HepG2 (cell line): Measurements from ENCODE around the gene PLXND1. TPM values are rescaled to one million over a fixed set of nuclear protein-coding genes. Genes with fewer than 3 reads are reported as not detected.

Experiments used
- E2F5 ChIP-seq: sonication (generic); formaldehyde crosslinking; conservative IDR thresholded peaks from 2 replicates; pipeline ENCODE4 v1.4.0; 2020; ENCODE audit warnings: missing genetic modification reagents
- GLI4 ChIP-seq: sonication (generic); formaldehyde crosslinking; IDR thresholded peaks from 2 replicates; pipeline ENCODE4 v1.5.1; 2020; ENCODE audit warnings: missing genetic modification reagents, mild to moderate bottlenecking, moderate library complexity, borderline replicate concordance
- KAT7 ChIP-seq: IDR thresholded peaks from 2 replicates; pipeline ENCODE4 v1.6.1; 2018; ENCODE audit warnings: borderline replicate concordance, missing compliant biosample characterization
- KDM5B ChIP-seq: sonication (generic); formaldehyde crosslinking; IDR thresholded peaks from 2 replicates; pipeline ENCODE4 v1.4.0; 2020; ENCODE audit warnings: missing genetic modification reagents, mild to moderate bottlenecking, borderline replicate concordance
- MLXIP ChIP-seq: sonication (generic); formaldehyde crosslinking; IDR thresholded peaks from 2 replicates; pipeline ENCODE4 v1.9.0; 2021; ENCODE audit warnings: missing genetic modification reagents, borderline replicate concordance
- MXD4 ChIP-seq: IDR thresholded peaks from 2 replicates; pipeline ENCODE4 v1.6.1; 2016; ENCODE audit warnings: mild to moderate bottlenecking, missing biosample characterization, missing genetic modification reagents
- NR3C1 ChIP-seq: sonication (generic); formaldehyde crosslinking; IDR thresholded peaks from 2 replicates; pipeline ENCODE4 v1.4.0; 2020; ENCODE audit warnings: missing genetic modification reagents
- PHF8 ChIP-seq: sonication (generic); formaldehyde crosslinking; IDR thresholded peaks from 2 replicates; pipeline ENCODE4 v1.5.0; 2020; ENCODE audit warnings: missing genetic modification reagents
- RARA ChIP-seq: IDR thresholded peaks from 2 replicates; pipeline ENCODE4 v1.6.1; 2016; ENCODE audit warnings: missing genetic modification reagents, missing compliant biosample characterization
- REXO4 ChIP-seq: sonication (generic); formaldehyde crosslinking; IDR thresholded peaks from 2 replicates; pipeline ENCODE4 v1.8.0; 2022; ENCODE audit warnings: missing genetic modification reagents, mild to moderate bottlenecking, borderline replicate concordance
- TBX3 ChIP-seq: fragments of 450-650 bp; IDR thresholded peaks from 2 replicates; pipeline ENCODE4 v1.6.1; 2017; ENCODE audit warnings: antibody characterized with exemption, mild to moderate bottlenecking, inconsistent platforms, borderline replicate concordance
- THAP11 ChIP-seq: IDR thresholded peaks from 2 replicates; pipeline ENCODE4 v1.6.1; 2016; ENCODE audit warnings: missing biosample characterization, missing genetic modification reagents
- YEATS2 ChIP-seq: sonication (generic); formaldehyde crosslinking; IDR thresholded peaks from 2 replicates; pipeline ENCODE4 v1.4.0; 2020; ENCODE audit warnings: missing genetic modification reagents, borderline replicate concordance
- ZBTB43 ChIP-seq: sonication (generic); formaldehyde crosslinking; conservative IDR thresholded peaks from 2 replicates; pipeline ENCODE4 v1.4.0; 2020; ENCODE audit warnings: missing genetic modification reagents
- ZBTB7A ChIP-seq: sonication (generic); formaldehyde crosslinking; IDR thresholded peaks from 2 replicates; pipeline ENCODE4 v1.8.0; 2022; ENCODE audit warnings: mild to moderate bottlenecking, missing genetic modification reagents
- ZC3H13 ChIP-seq: sonication (generic); formaldehyde crosslinking; IDR thresholded peaks from 2 replicates; pipeline ENCODE4 v1.8.1; 2023; ENCODE audit warnings: mild to moderate bottlenecking, missing genetic modification reagents, moderate library complexity
- ZNF232 ChIP-seq: sonication (generic); formaldehyde crosslinking; IDR thresholded peaks from 2 replicates; pipeline ENCODE4 v1.4.0; 2020; ENCODE audit warnings: missing genetic modification reagents, borderline replicate concordance
- ZNF354B ChIP-seq: sonication (generic); formaldehyde crosslinking; IDR thresholded peaks from 2 replicates; pipeline ENCODE4 v1.8.0; 2022; ENCODE audit warnings: mild to moderate bottlenecking, missing genetic modification reagents
- ZNF782 ChIP-seq: sonication (generic); formaldehyde crosslinking; IDR thresholded peaks from 2 replicates; pipeline ENCODE4 v1.4.0; 2020; ENCODE audit warnings: missing genetic modification reagents, mild to moderate bottlenecking, borderline replicate concordance
- ZSCAN20 ChIP-seq: sonication (generic); formaldehyde crosslinking; IDR thresholded peaks from 2 replicates; pipeline ENCODE4 v1.4.0; 2020; ENCODE audit warnings: missing genetic modification reagents, mild to moderate bottlenecking, borderline replicate concordance
- polyA plus RNA-seq, 8 experiments: library from polyadenylated mRNA; depleted of rRNA in 3 of 8; stranded (reverse) in 7 of 8; unstranded in 1 of 8; fragments of >200 nt; fragmentation: Illumina TruSeq in 4 of 8; extraction: Trizol in 4 of 8; gene quantifications; 2 replicates each; pipeline versions ENCODE4 v1.2.1 to v1.2.3, GENCODE V29; 2011 to 2016; ENCODE audit warnings: low read depth in 4 of 8, missing spikeins in 1 of 8, mixed read lengths in 1 of 8; ENCODE audit not compliant: insufficient read depth in 1 of 8
- total RNA-seq, 5 experiments: library from RNA; depleted of rRNA; stranded (reverse); fragments of >200 nt; fragmentation: Illumina TruSeq; extraction: Trizol; gene quantifications; 2 replicates each; pipeline ENCODE4 v1.2.3, GENCODE V29; 2016; ENCODE audit warnings: low read depth in 1 of 5
- TF ChIP-seq, protein P1 (sequence below): sonication (generic); formaldehyde crosslinking; IDR thresholded peaks from 2 replicates; pipeline ENCODE4 v1.5.0; 2020; ENCODE audit warnings: mild to moderate bottlenecking, missing genetic modification reagents
- TF ChIP-seq, protein P2 (sequence below): sonication (generic); IDR thresholded peaks from 2 replicates; pipeline ENCODE4 v1.6.1; 2016; ENCODE audit warnings: low read depth, borderline replicate concordance

Gene PLXND1
- total and polyA plus RNA-seq, 2 of the 13 experiments (the other 11 are each of a cell fraction or from before 2014, with no cell fraction given) = 15.9 to 42.0 TPM

GRCh38 chr3:129594907-129595390 is 11.5 kb downstream of the PLXND1 start (continued):
- no peak for TF ChIP-seq MLXIP (CRISPR knock-in tag)
- TF ChIP-seq KAT7 (CRISPR knock-in tag) = peak; percentile 45; the same call in 1 of the 2 replicates
- no peak for TF ChIP-seq YEATS2 (CRISPR knock-in tag)
- TF ChIP-seq TBX3 = no peak
- peak; percentile 65; the same call in 1 of the 2 replicates for TF ChIP-seq MXD4 (CRISPR knock-in tag)
- no peak for TF ChIP-seq ZSCAN20 (CRISPR knock-in tag)
- TF ChIP-seq KDM5B = no peak
- no peak; the same call in 1 of the 2 replicates for TF ChIP-seq ZNF354B (CRISPR knock-in tag)
- peak; percentile 87 for TF ChIP-seq ZBTB7A (CRISPR knock-in tag)
- TF ChIP-seq, protein P1, sequence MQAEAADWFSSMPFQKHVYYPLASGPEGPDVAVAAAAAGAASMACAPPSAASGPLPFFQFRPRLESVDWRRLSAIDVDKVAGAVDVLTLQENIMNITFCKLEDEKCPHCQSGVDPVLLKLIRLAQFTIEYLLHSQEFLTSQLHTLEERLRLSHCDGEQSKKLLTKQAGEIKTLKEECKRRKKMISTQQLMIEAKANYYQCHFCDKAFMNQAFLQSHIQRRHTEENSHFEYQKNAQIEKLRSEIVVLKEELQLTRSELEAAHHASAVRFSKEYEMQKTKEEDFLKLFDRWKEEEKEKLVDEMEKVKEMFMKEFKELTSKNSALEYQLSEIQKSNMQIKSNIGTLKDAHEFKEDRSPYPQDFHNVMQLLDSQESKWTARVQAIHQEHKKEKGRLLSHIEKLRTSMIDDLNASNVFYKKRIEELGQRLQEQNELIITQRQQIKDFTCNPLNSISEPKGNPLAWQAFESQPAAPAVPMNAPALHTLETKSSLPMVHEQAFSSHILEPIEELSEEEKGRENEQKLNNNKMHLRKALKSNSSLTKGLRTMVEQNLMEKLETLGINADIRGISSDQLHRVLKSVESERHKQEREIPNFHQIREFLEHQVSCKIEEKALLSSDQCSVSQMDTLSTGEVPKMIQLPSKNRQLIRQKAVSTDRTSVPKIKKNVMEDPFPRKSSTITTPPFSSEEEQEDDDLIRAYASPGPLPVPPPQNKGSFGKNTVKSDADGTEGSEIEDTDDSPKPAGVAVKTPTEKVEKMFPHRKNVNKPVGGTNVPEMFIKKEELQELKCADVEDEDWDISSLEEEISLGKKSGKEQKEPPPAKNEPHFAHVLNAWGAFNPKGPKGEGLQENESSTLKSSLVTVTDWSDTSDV (CRISPR knock-in tag) = 0 out of 2 replicates have a peak, but pooled peaks have one; percentile 11
- TF ChIP-seq REXO4 (CRISPR knock-in tag) = no peak
- no peak for TF ChIP-seq ZNF782 (CRISPR knock-in tag)
- TF ChIP-seq ZNF232 (CRISPR knock-in tag) = peak; percentile 87; the same call in 1 of the 2 replicates
- TF ChIP-seq ZC3H13 (CRISPR knock-in tag) = peak; percentile 78
- TF ChIP-seq ZBTB43 (CRISPR knock-in tag) = no peak
- peak; percentile 56 for TF ChIP-seq THAP11 (CRISPR knock-in tag)
- TF ChIP-seq PHF8 (CRISPR knock-in tag) = peak; percentile 52
- TF ChIP-seq E2F5 = no peak
- TF ChIP-seq NR3C1 = no peak
- TF ChIP-seq GLI4 = no peak
- TF ChIP-seq, protein P2, sequence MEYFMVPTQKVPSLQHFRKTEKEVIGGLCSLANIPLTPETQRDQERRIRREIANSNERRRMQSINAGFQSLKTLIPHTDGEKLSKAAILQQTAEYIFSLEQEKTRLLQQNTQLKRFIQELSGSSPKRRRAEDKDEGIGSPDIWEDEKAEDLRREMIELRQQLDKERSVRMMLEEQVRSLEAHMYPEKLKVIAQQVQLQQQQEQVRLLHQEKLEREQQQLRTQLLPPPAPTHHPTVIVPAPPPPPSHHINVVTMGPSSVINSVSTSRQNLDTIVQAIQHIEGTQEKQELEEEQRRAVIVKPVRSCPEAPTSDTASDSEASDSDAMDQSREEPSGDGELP = peak; percentile 77; the same call in 1 of the 2 replicates
- TF ChIP-seq RARA (CRISPR knock-in tag) = peak; percentile 91
